ENCODE results near the gene ACTL6B. TPM values are rescaled to one million over a fixed set of nuclear protein-coding genes. Genes with fewer than 3 reads are reported as not detected.

The ACTL6B gene
- total RNA-seq, 1 experiment from 2014 or later = not detected

DNA sequence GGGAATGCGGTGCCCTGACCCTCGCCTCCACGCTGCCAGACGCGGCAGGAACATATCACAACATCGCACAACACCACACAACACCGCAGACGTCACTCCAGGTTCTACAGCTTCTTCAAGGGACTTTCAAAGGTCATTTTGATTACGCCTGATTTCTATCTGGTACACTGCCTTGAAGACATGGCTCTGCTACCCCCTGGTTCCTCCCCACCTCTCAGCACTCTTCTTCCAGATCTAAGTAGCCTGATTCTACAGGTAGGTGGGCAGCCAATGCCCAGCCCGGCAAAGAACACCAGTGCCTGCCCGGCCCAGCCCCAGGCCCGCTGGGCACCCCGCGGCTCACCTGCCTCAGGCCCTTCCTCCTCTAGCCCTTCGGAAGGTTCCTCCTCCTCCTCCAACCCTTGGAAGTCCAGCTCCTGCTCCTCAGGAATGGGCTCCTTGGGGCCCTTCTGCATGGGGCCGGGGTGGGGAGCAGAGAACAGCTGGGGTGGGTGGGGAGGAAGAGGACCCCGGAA, 29.4 kb upstream of the ACTL6B start:
- H3K27me3 ChIP-seq (ENCODE audit: low read length) = no peaks in the 10 kb centered on the region
- no peaks in the 10 kb centered on the region for H3K4me1 ChIP-seq (ENCODE audit: insufficient read depth, low read length)
- H3K4me2 ChIP-seq (ENCODE audit: low read length) = no peak overlapping the region
- H3K9me2 ChIP-seq (replicated peaks; ENCODE audit: low read length) = no peaks in the 10 kb centered on the region
- no peaks in the 10 kb centered on the region for H4K20me1 ChIP-seq (ENCODE audit: low read length)
- BruUV-seq (replicated peaks) = no TSS peak
- H3K9ac ChIP-seq (ENCODE audit: low read length) = no peak overlapping the region
- peaks cover 24% of the 10 kb centered on the region for H3K79me2 ChIP-seq (ENCODE audit: low read length)
- no peak overlapping the region for H3K4me3 ChIP-seq (ENCODE audit: low read length)
- no peak overlapping the region for H3K27ac ChIP-seq (ENCODE audit: low read length)
- DNase-seq (no peak), ATAC-seq (no peak)
- H2AFZ ChIP-seq (ENCODE audit: low read length) = no peak overlapping the region
- H3K9me3 ChIP-seq (ENCODE audit: low read length) = no peaks in the 10 kb centered on the region
- TF ChIP-seq EZH2 (IDR thresholded peaks at IDR 0.05; ENCODE audit: low read length, unreplicated experiment) (no peak), EZH2phosphoT487 (IDR thresholded peaks at IDR 0.05; ENCODE audit: borderline replicate concordance, low read length) (no peak)
- TF ChIP-seq, protein P1, sequence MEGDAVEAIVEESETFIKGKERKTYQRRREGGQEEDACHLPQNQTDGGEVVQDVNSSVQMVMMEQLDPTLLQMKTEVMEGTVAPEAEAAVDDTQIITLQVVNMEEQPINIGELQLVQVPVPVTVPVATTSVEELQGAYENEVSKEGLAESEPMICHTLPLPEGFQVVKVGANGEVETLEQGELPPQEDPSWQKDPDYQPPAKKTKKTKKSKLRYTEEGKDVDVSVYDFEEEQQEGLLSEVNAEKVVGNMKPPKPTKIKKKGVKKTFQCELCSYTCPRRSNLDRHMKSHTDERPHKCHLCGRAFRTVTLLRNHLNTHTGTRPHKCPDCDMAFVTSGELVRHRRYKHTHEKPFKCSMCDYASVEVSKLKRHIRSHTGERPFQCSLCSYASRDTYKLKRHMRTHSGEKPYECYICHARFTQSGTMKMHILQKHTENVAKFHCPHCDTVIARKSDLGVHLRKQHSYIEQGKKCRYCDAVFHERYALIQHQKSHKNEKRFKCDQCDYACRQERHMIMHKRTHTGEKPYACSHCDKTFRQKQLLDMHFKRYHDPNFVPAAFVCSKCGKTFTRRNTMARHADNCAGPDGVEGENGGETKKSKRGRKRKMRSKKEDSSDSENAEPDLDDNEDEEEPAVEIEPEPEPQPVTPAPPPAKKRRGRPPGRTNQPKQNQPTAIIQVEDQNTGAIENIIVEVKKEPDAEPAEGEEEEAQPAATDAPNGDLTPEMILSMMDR (conservative IDR thresholded peaks at IDR 0.05; ENCODE audit: low read depth, low read length) = no peak
- H3F3A ChIP-seq (ENCODE audit: low read length, unreplicated experiment) = no peaks in the 10 kb centered on the region
- CTCF ChIA-PET = no interaction called here
- peaks cover 14% of the 10 kb centered on the region for H3K36me3 ChIP-seq (ENCODE audit: low read depth, low read length)
- intact Hi-C loops (cut with micrococcal nuclease) = no loop called here
- POLR2A ChIA-PET (ENCODE audit: unreplicated experiment) = interaction anchor here (0.6 kb wide), 1 partner anchor 26 kb away, joined by 4 read pairs; no protein-coding TSS in a partner anchor

DNA sequence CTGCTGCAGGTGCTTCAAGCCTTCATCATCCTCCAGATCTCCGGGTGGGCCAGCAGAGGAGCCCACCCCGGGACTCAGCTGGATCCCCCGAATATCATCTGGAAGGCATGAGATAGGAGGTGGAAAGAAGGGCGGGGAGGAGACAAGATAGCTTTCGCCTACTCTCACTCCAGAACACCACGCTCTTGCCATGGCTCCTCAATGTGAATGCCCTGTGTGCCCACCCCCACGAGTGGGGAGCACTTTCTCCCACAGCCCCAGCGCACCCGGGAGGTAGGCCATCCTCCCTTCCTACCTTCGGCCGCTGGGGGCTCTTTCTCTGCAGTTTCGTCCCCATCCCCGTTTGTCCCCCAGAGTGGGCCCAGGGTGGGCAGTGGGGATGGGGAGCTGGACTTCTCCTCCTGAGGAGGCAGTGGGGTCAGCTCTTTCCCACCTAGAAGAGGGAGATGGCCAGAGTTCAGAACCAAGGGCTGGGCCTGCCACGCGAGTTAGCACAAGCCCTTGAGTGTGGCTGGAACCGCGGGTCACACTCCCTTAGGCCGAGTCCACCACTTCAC, 28.9 kb upstream of the ACTL6B start:
- H3K9me3 ChIP-seq (ENCODE audit: low read length) = no peaks in the 10 kb centered on the region
- H4K20me1 ChIP-seq (ENCODE audit: low read length) = no peaks in the 10 kb centered on the region
- POLR2A ChIA-PET (ENCODE audit: unreplicated experiment) = interaction anchor here (0.6 kb wide), 1 partner anchor 26 kb away, joined by 4 read pairs; no protein-coding TSS in a partner anchor
- H3K4me3 ChIP-seq (ENCODE audit: low read length) = no peak overlapping the region
- H2AFZ ChIP-seq (ENCODE audit: low read length) = no peak overlapping the region
- no peak overlapping the region for H3K9ac ChIP-seq (ENCODE audit: low read length)
- H3K27me3 ChIP-seq (ENCODE audit: low read length) = no peaks in the 10 kb centered on the region
- CTCF ChIA-PET = interaction anchor here (0.6 kb wide), 1 partner anchor 72 kb away, joined by 3 read pairs; no protein-coding TSS in a partner anchor
- no peak overlapping the region for H3K27ac ChIP-seq (ENCODE audit: low read length)
- TF ChIP-seq EZH2phosphoT487 (IDR thresholded peaks at IDR 0.05; ENCODE audit: borderline replicate concordance, low read length) (no peak), EZH2 (IDR thresholded peaks at IDR 0.05; ENCODE audit: low read length, unreplicated experiment) (no peak)
- TF ChIP-seq, protein P1 (conservative IDR thresholded peaks at IDR 0.05; ENCODE audit: low read depth, low read length) = no peak
- BruUV-seq (replicated peaks) = no TSS peak
- H3K9me2 ChIP-seq (replicated peaks; ENCODE audit: low read length) = no peaks in the 10 kb centered on the region
- no peak overlapping the region for H3K4me2 ChIP-seq (ENCODE audit: low read length)
- DNase-seq (no peak), ATAC-seq (no peak)
- intact Hi-C loops (cut with micrococcal nuclease) = no loop called here
- H3F3A ChIP-seq (ENCODE audit: low read length, unreplicated experiment) = no peaks in the 10 kb centered on the region
- peaks cover 19% of the 10 kb centered on the region for H3K79me2 ChIP-seq (ENCODE audit: low read length)
- no peaks in the 10 kb centered on the region for H3K4me1 ChIP-seq (ENCODE audit: insufficient read depth, low read length)
- peaks cover 14% of the 10 kb centered on the region for H3K36me3 ChIP-seq (ENCODE audit: low read depth, low read length)

DNA sequence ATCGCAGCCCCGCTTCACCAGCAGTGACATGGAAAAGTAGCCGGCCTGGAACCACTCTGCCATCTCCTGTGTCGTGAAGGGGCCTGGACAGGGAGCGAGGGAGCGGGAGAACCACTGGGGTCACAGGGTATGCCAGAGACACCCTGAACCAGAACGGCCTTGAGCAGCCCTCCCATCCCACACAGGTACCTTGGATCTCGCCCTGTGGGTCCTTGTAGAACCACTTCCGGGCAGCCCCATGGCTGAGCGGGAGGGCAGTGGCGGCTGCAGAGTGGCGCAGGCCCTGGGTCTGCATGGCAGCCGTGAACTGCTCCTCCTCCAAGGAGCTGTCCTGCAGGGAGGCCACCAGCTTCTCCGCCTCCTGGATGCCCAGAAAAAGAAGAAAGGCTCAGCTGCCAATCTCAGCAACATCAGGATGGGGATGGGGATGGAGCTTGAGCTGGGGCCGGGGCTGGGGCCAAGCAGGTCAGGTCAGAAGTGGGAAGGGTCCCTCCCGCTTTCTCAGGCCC, 28.3 kb upstream of the ACTL6B start:
- ATAC-seq (no peak), DNase-seq (no peak)
- no peaks in the 10 kb centered on the region for H3K9me2 ChIP-seq (replicated peaks; ENCODE audit: low read length)
- POLR2A ChIA-PET (ENCODE audit: unreplicated experiment) = no interaction called here
- no peaks in the 10 kb centered on the region for H3K27me3 ChIP-seq (ENCODE audit: low read length)
- no peak overlapping the region for H3K27ac ChIP-seq (ENCODE audit: low read length)
- intact Hi-C loops (cut with micrococcal nuclease) = no loop called here
- H2AFZ ChIP-seq (ENCODE audit: low read length) = no peak overlapping the region
- CTCF ChIA-PET = interaction anchor here (0.6 kb wide), 1 partner anchor 72 kb away, joined by 3 read pairs; no protein-coding TSS in a partner anchor
- peaks cover 13% of the 10 kb centered on the region for H3K79me2 ChIP-seq (ENCODE audit: low read length)
- no peak overlapping the region for H3K9ac ChIP-seq (ENCODE audit: low read length)
- no peaks in the 10 kb centered on the region for H3K4me1 ChIP-seq (ENCODE audit: insufficient read depth, low read length)
- peaks cover 14% of the 10 kb centered on the region for H3K36me3 ChIP-seq (ENCODE audit: low read depth, low read length)
- BruUV-seq (replicated peaks) = no TSS peak
- no peak overlapping the region for H3K4me2 ChIP-seq (ENCODE audit: low read length)
- no peaks in the 10 kb centered on the region for H3K9me3 ChIP-seq (ENCODE audit: low read length)
- no peak overlapping the region for H3K4me3 ChIP-seq (ENCODE audit: low read length)
- H3F3A ChIP-seq (ENCODE audit: low read length, unreplicated experiment) = no peaks in the 10 kb centered on the region
- H4K20me1 ChIP-seq (ENCODE audit: low read length) = no peaks in the 10 kb centered on the region
- TF ChIP-seq, protein P1 (conservative IDR thresholded peaks at IDR 0.05; ENCODE audit: low read depth, low read length) = no peak
- TF ChIP-seq EZH2phosphoT487 (IDR thresholded peaks at IDR 0.05; ENCODE audit: borderline replicate concordance, low read length) (no peak), EZH2 (IDR thresholded peaks at IDR 0.05; ENCODE audit: low read length, unreplicated experiment) (no peak)

Measured in PC-3 (cell line).